ENCODE results near the gene EML4.
A peak's percentile ranks its signal among the peaks of the same experiment; 100 is the strongest.

The EML4 gene

GRCh38 chr2:42359965-42360483 is 190.9 kb downstream of the EML4 start:
- DNase-seq (ENCODE audit: insufficient read length, low spot score) (no peak), FAIRE-seq (no peak)
- TF ChIP-seq CTCF (IDR thresholded peaks at IDR 0.05; ENCODE audit: insufficient read depth, missing control alignments) = no peak

DNA sequence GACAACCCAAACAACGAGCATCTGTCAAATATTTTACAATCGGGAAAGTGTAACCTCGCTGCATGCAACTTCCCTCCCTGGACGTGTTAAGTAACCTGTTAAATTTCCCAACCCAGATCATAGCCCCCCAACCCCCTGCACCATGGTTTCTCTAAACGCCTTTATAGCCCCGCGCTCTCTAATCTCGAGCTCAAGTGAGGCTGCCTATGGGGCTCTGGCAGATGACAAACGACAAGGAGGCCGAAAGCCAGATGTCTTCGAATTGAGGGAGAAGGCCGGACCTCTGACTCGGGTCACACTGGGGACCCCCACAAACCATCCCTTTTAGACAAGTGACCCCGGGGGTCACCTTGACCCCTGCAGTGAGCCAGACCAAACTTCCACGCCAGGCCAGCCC is 191.3 kb downstream of the EML4 start:
- DNase-seq (ENCODE audit: insufficient read length, low spot score) = no peak
- no peak for FAIRE-seq
- no peak for TF ChIP-seq CTCF (IDR thresholded peaks at IDR 0.05; ENCODE audit: insufficient read depth, missing control alignments)

GRCh38 chr2:42360890-42361727 is 192.0 kb downstream of the EML4 start, which contains the start of gene COX7A2L:
Gene COX7A2L, minus strand, starts transcription at chr2:42361217. Its CDS starts 56 bp downstream, at chr2:42361161.
- FAIRE-seq (no peak), DNase-seq (ENCODE audit: insufficient read length, low spot score) (peak; percentile 90)
- peak; percentile 45 for TF ChIP-seq CTCF (IDR thresholded peaks at IDR 0.05; ENCODE audit: insufficient read depth, missing control alignments)

DNA sequence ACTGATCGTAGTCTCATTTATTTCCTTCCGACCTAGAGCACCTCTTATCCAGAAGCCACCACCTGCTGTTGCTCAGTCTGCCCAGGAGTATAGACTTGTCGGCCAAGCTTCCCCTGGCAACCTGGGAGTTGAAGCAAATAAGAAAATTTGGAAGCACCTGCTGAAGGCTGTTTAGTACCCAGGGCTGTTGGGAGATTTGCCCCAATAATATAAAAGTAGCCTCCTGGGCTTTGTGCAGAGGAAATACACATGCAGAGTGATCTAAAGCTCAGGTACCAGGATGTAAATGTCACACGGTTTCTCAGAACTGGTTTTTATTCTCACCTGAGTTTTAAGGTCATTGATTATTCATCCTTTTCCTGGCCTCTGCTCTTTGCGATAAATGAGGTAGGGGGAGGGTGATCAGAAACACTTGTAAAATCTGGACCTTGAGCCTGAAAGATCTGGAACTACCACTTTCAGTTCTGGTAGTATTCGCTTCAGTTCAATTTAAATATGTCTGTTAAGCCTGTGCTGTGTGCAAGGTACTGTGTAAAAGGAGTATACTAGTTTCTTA is 192.7 kb downstream of the EML4 start:
- FAIRE-seq (no peak), DNase-seq (ENCODE audit: insufficient read length, low spot score) (no peak)
- no peak for TF ChIP-seq CTCF (IDR thresholded peaks at IDR 0.05; ENCODE audit: insufficient read depth, missing control alignments)

GRCh38 chr2:42363413-42363812 is 194.3 kb downstream of the EML4 start:
- FAIRE-seq = no peak

GRCh38 chr2:42364658-42365057 is 195.5 kb downstream of the EML4 start:
- FAIRE-seq = no peak
- no peak for TF ChIP-seq CTCF (IDR thresholded peaks at IDR 0.05; ENCODE audit: insufficient read depth, missing control alignments)
- DNase-seq (ENCODE audit: insufficient read length, low spot score) = no peak

More at GRCh38 chr2:42363413-42363812, 194.3 kb downstream of the EML4 start:
- DNase-seq (ENCODE audit: insufficient read length, low spot score) = no peak
- no peak for TF ChIP-seq CTCF (IDR thresholded peaks at IDR 0.05; ENCODE audit: insufficient read depth, missing control alignments)

- FAIRE-seq (no peak), DNase-seq (ENCODE audit: insufficient read length, low spot score) (no peak)
- TF ChIP-seq CTCF (IDR thresholded peaks at IDR 0.05; ENCODE audit: insufficient read depth, missing control alignments) = no peak
Observed at GRCh38 chr2:42366411-42366810, 197.3 kb downstream of the EML4 start.
